K562 (cell line): ENCODE data around the gene MEFV. TPM values are rescaled to one million over a fixed set of nuclear protein-coding genes. Genes with fewer than 3 reads are reported as not detected.
A peak's percentile ranks its signal among the peaks of the same experiment; 100 is the strongest.

Source experiments
- ADNP ChIP-seq: fragments of 200-800 bp; sonication (Bioruptor generic); IDR thresholded peaks from 2 replicates; pipeline ENCODE4 v1.6.1; 2016; ENCODE audit warnings: missing genetic modification characterization, missing compliant biosample characterization
- ARID1B ChIP-seq: fragments of 450-650 bp; IDR thresholded peaks from 2 replicates; pipeline ENCODE4 v1.6.1; 2016; ENCODE audit warnings: antibody characterized with exemption, mild to moderate bottlenecking, inconsistent platforms
- FIP1L1 ChIP-seq: fragments of 200-400 bp; formaldehyde crosslinking; IDR thresholded peaks from 2 replicates; pipeline ENCODE4 v1.6.1; 2018; ENCODE audit warnings: mild to moderate bottlenecking, low read depth, low read length; ENCODE audit not compliant: poor library complexity, severe bottlenecking
- GABPA ChIP-seq: fragments of 200-800 bp; sonication (Bioruptor generic); conservative IDR thresholded peaks from 2 replicates; pipeline ENCODE4 v1.6.1; 2016; ENCODE audit warnings: low read depth, missing genetic modification characterization, missing compliant biosample characterization
- LCOR ChIP-seq: sonication (generic); formaldehyde crosslinking; IDR thresholded peaks from 2 replicates; pipeline ENCODE4 v1.8.0; 2022; ENCODE audit warnings: mild to moderate bottlenecking, missing genetic modification reagents
- NRF1 ChIP-seq, 2 experiments: fragments of 450-650 bp; IDR thresholded peaks in 1 of 2; conservative IDR thresholded peaks in 1 of 2; 2 replicates each; pipeline ENCODE4 v1.6.1; 2014; ENCODE audit warnings: mild to moderate bottlenecking in 2 of 2
- PTRF ChIP-seq: fragments of 450-650 bp; IDR thresholded peaks from 2 replicates; pipeline ENCODE4 v1.6.1; 2016; ENCODE audit warnings: mild to moderate bottlenecking, missing genetic modification characterization, missing compliant biosample characterization
- RBM17 ChIP-seq: fragments of 200-400 bp; formaldehyde crosslinking; IDR thresholded peaks from 2 replicates; pipeline ENCODE4 v1.6.1; 2017; ENCODE audit warnings: low read depth, mild to moderate bottlenecking, low read length, borderline replicate concordance
- SUPT5H ChIP-seq: fragments of 450-650 bp; IDR thresholded peaks from 2 replicates; pipeline ENCODE4 v1.6.1; 2016
- TBL1XR1 ChIP-seq, 2 experiments: IDR thresholded peaks; 2 replicates each; pipeline ENCODE4 v1.6.1; 2012; ENCODE audit warnings: improper control_type of control experiment in 2 of 2, low read length in 2 of 2, mild to moderate bottlenecking in 1 of 2
- ZFP30 ChIP-seq: fragments of 250-450 bp; sonication (Bioruptor Pico); IDR thresholded peaks from 2 replicates; pipeline ENCODE4 v1.8.0; 2022; ENCODE audit warnings: moderate library complexity, mild to moderate bottlenecking, inconsistent platforms, borderline replicate concordance
- ZKSCAN8 ChIP-seq: fragments of 200-800 bp; sonication (Bioruptor generic); IDR thresholded peaks from 2 replicates; pipeline ENCODE4 v1.6.1; 2016; ENCODE audit warnings: missing genetic modification characterization, missing compliant biosample characterization
- ZNF12 ChIP-seq: sonication (generic); formaldehyde crosslinking; IDR thresholded peaks from 2 replicates; pipeline ENCODE4 v1.4.0; 2020; ENCODE audit warnings: mild to moderate bottlenecking, missing genetic modification reagents
- ZNF197 ChIP-seq: fragments of 200-800 bp; sonication (Bioruptor generic); IDR thresholded peaks from 2 replicates; pipeline ENCODE4 v1.6.1; 2016; ENCODE audit warnings: low read depth, missing genetic modification characterization, missing compliant biosample characterization
- ZNF561 ChIP-seq: fragments of 450-650 bp; formaldehyde crosslinking; conservative IDR thresholded peaks from 2 replicates; pipeline ENCODE4 v1.4.0; 2020; ENCODE audit warnings: mild to moderate bottlenecking, moderate library complexity
- ZNF668 ChIP-seq: fragments of 250-450 bp; sonication (Bioruptor Pico); IDR thresholded peaks from 2 replicates; pipeline ENCODE4 v1.8.0; 2022; ENCODE audit warnings: mild to moderate bottlenecking, inconsistent platforms
- polyA plus RNA-seq, 8 experiments: library from polyadenylated mRNA; depleted of rRNA in 4 of 8; stranded (reverse) in 5 of 8; unstranded in 3 of 8; fragments of >200 nt; fragmentation: Nextera tagmentation in 2 of 8; fragmentation: Illumina TruSeq in 1 of 8; extraction: Ambion mirVana in 2 of 8; extraction: Trizol in 1 of 8; gene quantifications; 2 replicates each; pipeline versions ENCODE4 v1.2.1 to v1.2.3, GENCODE V29; 2011 to 2014; ENCODE audit warnings: inconsistent platforms in 1 of 8, missing spikeins in 1 of 8
- total RNA-seq, 7 experiments: library from RNA; depleted of rRNA in 6 of 7; stranded (reverse); fragments of >200 nt in 6 of 7; fragmentation: Illumina TruSeq in 2 of 7; extraction: Trizol in 2 of 7; gene quantifications; 2 replicates each; pipeline versions ENCODE4 v1.2.1 to v1.2.3, GENCODE V29; 2011 to 2021; ENCODE audit warnings: low replicate concordance in 1 of 7
- TF ChIP-seq, protein P1 (sequence below): fragments of 450-650 bp; IDR thresholded peaks from 2 replicates; pipeline ENCODE4 v1.6.1; 2016; ENCODE audit warnings: mild to moderate bottlenecking, moderate library complexity

Gene MEFV
- total and polyA plus RNA-seq, 9 of the 15 experiments (the other 6 are each of a cell fraction or from before 2014, with no cell fraction given) = 0.14 TPM; not detected in 8

DNA sequence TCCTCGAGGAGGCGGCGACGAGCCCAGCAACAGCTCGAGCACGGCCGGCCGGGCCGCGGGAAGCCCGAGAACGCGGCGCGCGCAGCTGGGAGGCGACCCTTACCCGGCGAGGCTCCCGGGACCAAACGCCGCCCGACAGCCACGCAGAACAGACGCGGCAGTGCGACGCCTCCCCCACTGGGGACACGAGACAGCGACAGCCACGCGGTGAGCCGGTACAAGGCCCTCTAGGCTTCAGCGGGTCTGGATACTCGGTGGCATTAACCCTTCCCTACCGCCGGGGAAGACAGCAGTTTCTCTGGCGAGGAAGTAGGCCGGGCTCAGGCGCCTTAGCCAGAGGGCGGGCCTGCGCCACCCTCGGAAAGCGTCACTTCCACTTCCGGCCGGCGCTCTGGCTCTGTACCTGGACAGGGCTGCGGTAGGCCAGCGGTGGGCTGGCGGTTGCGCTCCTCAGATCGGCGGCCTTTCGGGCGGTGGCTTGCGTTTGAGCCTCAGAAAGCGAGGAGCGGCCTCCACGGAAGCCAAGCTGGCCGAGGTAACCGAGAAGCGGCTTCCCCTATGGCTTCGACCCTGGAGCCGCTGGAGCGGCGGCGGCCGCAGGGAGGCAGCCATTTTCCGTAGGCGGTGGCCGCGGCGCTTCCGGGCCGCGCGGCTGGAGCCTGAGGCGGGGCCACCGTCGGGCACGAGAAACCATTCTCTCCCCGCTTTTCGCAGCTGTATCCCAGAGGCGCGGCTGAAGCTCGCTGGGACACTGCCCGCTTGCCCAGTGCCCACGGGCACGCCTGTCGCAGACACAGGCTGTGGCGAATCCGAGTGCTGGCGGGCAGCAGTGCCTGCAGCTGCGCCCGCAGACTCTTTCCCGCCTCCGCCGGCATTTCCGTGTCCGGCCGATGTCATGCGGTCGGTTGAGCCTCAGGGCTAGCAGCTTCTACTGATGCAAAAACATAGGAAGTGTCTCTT is 49.0 kb upstream of the MEFV start, which contains the start of the genes TIGD7 and ZNF75A (continued):
- TF ChIP-seq FIP1L1 (peak; percentile 20), RBM17 (no peak), ZNF197 (CRISPR knock-in tag) (no peak), NRF1 (conservative IDR thresholded peaks at IDR 0.05 in 1 of 2, IDR thresholded peaks at IDR 0.05 in 1 of 2) (peak; percentile 70 to 78), ZFP30 (CRISPR knock-in tag) (no peak), ZKSCAN8 (CRISPR knock-in tag) (no peak), ADNP (tag) (no peak), SUPT5H (peak; percentile 93), ZNF561 (CRISPR knock-in tag) (no peak), LCOR (CRISPR knock-in tag) (peak; percentile 94), ARID1B (no peak), ZNF12 (CRISPR knock-in tag) (peak; percentile 76; the same call in 1 of the 2 replicates), ZNF668 (CRISPR knock-in tag) (no peak), PTRF (tag) (no peak), TBL1XR1 (IDR thresholded peaks at IDR 0.05; ENCODE audit: low read length in 2 of 2) (no peak), GABPA (tag) (peak; percentile 96)
- TF ChIP-seq, protein P1, sequence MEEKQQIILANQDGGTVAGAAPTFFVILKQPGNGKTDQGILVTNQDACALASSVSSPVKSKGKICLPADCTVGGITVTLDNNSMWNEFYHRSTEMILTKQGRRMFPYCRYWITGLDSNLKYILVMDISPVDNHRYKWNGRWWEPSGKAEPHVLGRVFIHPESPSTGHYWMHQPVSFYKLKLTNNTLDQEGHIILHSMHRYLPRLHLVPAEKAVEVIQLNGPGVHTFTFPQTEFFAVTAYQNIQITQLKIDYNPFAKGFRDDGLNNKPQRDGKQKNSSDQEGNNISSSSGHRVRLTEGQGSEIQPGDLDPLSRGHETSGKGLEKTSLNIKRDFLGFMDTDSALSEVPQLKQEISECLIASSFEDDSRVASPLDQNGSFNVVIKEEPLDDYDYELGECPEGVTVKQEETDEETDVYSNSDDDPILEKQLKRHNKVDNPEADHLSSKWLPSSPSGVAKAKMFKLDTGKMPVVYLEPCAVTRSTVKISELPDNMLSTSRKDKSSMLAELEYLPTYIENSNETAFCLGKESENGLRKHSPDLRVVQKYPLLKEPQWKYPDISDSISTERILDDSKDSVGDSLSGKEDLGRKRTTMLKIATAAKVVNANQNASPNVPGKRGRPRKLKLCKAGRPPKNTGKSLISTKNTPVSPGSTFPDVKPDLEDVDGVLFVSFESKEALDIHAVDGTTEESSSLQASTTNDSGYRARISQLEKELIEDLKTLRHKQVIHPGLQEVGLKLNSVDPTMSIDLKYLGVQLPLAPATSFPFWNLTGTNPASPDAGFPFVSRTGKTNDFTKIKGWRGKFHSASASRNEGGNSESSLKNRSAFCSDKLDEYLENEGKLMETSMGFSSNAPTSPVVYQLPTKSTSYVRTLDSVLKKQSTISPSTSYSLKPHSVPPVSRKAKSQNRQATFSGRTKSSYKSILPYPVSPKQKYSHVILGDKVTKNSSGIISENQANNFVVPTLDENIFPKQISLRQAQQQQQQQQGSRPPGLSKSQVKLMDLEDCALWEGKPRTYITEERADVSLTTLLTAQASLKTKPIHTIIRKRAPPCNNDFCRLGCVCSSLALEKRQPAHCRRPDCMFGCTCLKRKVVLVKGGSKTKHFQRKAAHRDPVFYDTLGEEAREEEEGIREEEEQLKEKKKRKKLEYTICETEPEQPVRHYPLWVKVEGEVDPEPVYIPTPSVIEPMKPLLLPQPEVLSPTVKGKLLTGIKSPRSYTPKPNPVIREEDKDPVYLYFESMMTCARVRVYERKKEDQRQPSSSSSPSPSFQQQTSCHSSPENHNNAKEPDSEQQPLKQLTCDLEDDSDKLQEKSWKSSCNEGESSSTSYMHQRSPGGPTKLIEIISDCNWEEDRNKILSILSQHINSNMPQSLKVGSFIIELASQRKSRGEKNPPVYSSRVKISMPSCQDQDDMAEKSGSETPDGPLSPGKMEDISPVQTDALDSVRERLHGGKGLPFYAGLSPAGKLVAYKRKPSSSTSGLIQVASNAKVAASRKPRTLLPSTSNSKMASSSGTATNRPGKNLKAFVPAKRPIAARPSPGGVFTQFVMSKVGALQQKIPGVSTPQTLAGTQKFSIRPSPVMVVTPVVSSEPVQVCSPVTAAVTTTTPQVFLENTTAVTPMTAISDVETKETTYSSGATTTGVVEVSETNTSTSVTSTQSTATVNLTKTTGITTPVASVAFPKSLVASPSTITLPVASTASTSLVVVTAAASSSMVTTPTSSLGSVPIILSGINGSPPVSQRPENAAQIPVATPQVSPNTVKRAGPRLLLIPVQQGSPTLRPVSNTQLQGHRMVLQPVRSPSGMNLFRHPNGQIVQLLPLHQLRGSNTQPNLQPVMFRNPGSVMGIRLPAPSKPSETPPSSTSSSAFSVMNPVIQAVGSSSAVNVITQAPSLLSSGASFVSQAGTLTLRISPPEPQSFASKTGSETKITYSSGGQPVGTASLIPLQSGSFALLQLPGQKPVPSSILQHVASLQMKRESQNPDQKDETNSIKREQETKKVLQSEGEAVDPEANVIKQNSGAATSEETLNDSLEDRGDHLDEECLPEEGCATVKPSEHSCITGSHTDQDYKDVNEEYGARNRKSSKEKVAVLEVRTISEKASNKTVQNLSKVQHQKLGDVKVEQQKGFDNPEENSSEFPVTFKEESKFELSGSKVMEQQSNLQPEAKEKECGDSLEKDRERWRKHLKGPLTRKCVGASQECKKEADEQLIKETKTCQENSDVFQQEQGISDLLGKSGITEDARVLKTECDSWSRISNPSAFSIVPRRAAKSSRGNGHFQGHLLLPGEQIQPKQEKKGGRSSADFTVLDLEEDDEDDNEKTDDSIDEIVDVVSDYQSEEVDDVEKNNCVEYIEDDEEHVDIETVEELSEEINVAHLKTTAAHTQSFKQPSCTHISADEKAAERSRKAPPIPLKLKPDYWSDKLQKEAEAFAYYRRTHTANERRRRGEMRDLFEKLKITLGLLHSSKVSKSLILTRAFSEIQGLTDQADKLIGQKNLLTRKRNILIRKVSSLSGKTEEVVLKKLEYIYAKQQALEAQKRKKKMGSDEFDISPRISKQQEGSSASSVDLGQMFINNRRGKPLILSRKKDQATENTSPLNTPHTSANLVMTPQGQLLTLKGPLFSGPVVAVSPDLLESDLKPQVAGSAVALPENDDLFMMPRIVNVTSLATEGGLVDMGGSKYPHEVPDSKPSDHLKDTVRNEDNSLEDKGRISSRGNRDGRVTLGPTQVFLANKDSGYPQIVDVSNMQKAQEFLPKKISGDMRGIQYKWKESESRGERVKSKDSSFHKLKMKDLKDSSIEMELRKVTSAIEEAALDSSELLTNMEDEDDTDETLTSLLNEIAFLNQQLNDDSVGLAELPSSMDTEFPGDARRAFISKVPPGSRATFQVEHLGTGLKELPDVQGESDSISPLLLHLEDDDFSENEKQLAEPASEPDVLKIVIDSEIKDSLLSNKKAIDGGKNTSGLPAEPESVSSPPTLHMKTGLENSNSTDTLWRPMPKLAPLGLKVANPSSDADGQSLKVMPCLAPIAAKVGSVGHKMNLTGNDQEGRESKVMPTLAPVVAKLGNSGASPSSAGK = peak; percentile 99
